HFFc6 (cell line): ENCODE data around the gene C6orf136. TPM values are rescaled to one million over a fixed set of nuclear protein-coding genes. Genes with fewer than 3 reads are reported as not detected.

ENCODE experiments used
- DNase-seq: peaks from one replicate; pipeline ENCODE4 v3.0.0-alpha.2; 2018
- H3K27ac Mint-ChIP-seq: 2 replicates; pipeline ENCODE4 v1.8.0; 2020; ENCODE audit warnings: mild to moderate bottlenecking, mixed read lengths
- H3K27me3 Mint-ChIP-seq: 2 replicates; pipeline ENCODE4 v1.8.0; 2021; ENCODE audit warnings: mild to moderate bottlenecking, moderate library complexity, mixed read lengths; ENCODE audit not compliant: insufficient read depth
- H3K36me3 Mint-ChIP-seq: 2 replicates; pipeline ENCODE4 v1.8.0; 2021; ENCODE audit warnings: low read depth, mixed read lengths
- H3K4me1 Mint-ChIP-seq: 2 replicates; pipeline ENCODE4 v1.8.0; 2020; ENCODE audit warnings: low read depth, mixed read lengths
- H3K4me3 Mint-ChIP-seq: 2 replicates; pipeline ENCODE4 v1.8.0; 2020; ENCODE audit warnings: mild to moderate bottlenecking, moderate library complexity, mixed read lengths
- H3K9me3 Mint-ChIP-seq: 2 replicates; pipeline ENCODE4 v1.8.0; 2020; ENCODE audit warnings: mild to moderate bottlenecking, mixed read lengths
- total RNA-seq, 6 experiments: library from RNA; stranded (reverse); fragmentation: NEBNext Ultra II Directional; extraction: Animal tissue kit (Norgen Biotek cat#: 25700); gene quantifications; 2 replicates in 1 of 6; 3 replicates in 5 of 6; pipeline ENCODE4 v1.2.3, GENCODE V29; 2021
- TF ChIP-seq, protein P1 (sequence below): fragments of 200-600 bp; sonication (generic); IDR thresholded peaks from 2 replicates; pipeline ENCODE4 v1.5.0; 2021; ENCODE audit warnings: antibody characterized with exemption, mild to moderate bottlenecking

Gene C6orf136
- total RNA-seq, 6 experiments from 2014 or later = 12.0 to 19.2 (median 16.4) TPM

DNA sequence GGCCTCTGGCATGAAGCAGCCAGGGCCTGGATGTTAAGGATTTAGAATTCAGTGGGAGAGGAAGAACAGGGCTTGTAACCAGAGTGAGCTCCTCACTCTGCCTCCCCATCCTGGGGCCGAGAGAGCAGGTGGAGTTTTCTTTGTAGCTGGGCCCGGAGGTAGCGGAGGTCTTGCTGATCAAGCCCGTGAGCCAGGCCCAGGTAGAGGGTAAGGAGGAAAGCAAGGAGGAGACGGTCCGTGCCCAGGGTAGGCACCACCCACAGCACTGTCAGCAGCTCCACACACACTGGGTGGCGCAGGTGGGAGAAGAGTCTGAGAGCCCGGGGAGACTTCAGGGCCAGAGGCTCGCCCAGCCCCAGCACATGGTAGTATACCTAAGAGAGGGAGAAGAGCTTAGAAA is 41.6 kb downstream of the C6orf136 start:
- Mint-ChIP-seq H3K4me1 (peaks cover 57% of the 10 kb centered on the region), H3K4me3 (peak overlapping the region; percentile 92), H3K27ac (peak overlapping the region; percentile 95), H3K27me3 (peaks cover 3% of the 10 kb centered on the region), H3K36me3 (peaks cover 34% of the 10 kb centered on the region), H3K9me3 (no peaks in the 10 kb centered on the region; the same call in 1 of the 2 replicates)
- DNase-seq = no peak
- TF ChIP-seq, protein P1, sequence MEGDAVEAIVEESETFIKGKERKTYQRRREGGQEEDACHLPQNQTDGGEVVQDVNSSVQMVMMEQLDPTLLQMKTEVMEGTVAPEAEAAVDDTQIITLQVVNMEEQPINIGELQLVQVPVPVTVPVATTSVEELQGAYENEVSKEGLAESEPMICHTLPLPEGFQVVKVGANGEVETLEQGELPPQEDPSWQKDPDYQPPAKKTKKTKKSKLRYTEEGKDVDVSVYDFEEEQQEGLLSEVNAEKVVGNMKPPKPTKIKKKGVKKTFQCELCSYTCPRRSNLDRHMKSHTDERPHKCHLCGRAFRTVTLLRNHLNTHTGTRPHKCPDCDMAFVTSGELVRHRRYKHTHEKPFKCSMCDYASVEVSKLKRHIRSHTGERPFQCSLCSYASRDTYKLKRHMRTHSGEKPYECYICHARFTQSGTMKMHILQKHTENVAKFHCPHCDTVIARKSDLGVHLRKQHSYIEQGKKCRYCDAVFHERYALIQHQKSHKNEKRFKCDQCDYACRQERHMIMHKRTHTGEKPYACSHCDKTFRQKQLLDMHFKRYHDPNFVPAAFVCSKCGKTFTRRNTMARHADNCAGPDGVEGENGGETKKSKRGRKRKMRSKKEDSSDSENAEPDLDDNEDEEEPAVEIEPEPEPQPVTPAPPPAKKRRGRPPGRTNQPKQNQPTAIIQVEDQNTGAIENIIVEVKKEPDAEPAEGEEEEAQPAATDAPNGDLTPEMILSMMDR = no peak

DNA sequence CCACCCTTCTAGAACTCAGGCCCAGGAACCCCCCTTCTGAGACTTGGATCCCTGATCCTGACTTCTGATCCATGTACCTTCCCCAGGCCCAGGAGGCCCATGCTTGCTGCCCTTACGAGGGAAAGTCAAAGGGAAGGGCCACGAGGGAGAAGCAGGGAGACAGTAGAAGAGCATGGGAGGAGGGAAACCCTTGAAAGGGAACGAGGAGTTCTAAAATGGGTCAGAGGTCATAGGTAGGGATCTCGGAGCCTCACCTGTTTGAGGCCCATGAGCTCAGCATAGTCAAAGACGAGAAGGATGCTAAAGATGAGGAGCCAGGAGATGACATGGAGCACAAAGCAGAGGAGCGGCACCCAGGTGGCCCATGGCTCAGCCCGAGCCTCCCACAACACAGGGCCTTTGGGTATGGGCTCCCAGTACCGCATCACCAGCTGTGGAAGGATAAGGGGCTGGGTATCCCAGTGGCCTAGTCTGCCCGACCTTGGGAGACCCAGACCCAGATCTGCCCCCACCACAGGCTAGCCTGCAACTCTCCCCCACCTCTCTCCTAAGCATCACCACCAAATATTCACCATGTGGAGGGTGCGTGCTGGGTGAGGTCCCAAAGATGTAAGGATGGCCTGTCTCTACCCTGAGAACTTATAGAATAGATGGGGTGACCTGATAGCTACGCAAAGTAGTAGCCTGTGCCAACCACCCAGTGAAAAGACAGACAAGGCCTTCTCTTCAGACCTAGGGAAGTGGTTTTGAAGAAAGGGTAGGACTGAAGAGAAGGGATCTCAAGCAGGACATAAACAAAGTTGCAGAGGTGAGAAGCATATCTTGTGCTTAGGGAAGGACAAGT is 42.3 kb downstream of the C6orf136 start:
- peak overlapping the region; percentile 90 for H3K27ac Mint-ChIP-seq
- no peaks in the 10 kb centered on the region; the same call in 1 of the 2 replicates for H3K9me3 Mint-ChIP-seq
- peak overlapping the region; percentile 90 for H3K4me3 Mint-ChIP-seq
- H3K36me3 Mint-ChIP-seq = peaks cover 28% of the 10 kb centered on the region
- peaks cover 3% of the 10 kb centered on the region for H3K27me3 Mint-ChIP-seq
- peaks cover 57% of the 10 kb centered on the region for H3K4me1 Mint-ChIP-seq
- TF ChIP-seq, protein P1 = no peak
- DNase-seq = no peak

DNA sequence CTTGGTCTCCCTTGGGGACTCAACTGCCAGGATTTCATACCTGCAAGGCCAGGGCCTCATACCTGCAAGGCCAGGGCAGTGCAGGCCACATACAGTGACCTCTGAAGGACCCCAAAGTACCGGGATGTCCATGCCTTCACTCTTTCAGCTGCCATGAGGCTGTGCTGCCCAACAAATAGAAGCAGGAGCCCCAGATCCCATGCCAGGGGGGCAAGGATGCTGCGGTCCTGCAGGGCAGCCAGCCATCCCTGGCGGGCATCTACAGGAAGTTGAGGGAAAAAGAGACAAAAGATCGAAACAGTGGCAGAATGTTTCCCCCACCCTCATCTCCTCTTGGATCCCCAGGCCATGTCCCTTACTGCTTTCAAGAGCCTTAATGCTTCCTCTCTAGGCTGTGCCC is 43.1 kb downstream of the C6orf136 start:
- Mint-ChIP-seq H3K27ac (peak overlapping the region; percentile 90), H3K27me3 (peaks cover 3% of the 10 kb centered on the region), H3K4me3 (peak overlapping the region; percentile 90), H3K4me1 (peaks cover 58% of the 10 kb centered on the region), H3K36me3 (peaks cover 22% of the 10 kb centered on the region), H3K9me3 (no peaks in the 10 kb centered on the region; the same call in 1 of the 2 replicates)
- DNase-seq = no peak
- TF ChIP-seq, protein P1 = no peak

DNA sequence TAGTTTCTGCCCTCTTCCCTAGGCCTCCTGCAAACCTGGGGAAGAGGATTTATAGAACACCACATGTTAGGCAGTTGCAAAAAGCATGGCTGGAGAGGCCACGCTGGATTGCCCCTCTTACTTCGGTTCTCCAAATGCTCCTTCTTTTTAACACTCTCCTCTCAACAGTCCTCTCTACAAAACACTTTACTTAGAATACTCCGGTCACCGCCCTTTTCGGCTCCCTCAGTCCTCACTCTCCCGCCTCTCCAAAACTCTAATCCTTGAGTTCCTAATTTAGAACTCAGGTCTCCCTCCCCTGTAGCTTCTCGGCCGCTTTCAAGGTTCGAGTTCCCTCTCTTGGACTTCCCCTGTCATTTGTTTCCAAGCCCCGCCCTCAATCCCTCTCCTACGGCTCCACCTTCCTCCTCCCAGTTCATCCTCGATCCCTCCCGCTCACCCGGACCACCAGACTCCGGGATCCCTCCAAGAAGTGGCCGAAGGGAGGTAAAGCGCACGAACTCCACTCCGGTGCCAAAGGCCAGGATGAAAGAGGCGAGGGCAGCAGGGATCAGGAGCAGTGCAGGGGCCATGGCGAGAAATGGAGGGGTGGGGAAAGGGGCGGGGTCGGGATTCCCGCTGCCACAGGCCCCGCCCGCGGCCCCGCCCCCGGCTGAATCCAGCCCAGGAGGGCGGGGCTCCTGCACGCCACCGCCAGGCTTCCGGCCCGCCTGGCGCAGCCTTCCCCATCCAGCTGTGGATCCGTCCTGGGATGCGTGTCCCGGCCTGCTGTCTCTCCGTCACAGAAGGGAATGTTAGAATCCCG is 43.7 kb downstream of the C6orf136 start, which contains the start of gene NRM:
NRM (minus strand) TSS at position 582 of the 805 bp plus-strand sequence; CDS start at position 572, 10 bp downstream.
- Mint-ChIP-seq H3K9me3 (no peaks in the 10 kb centered on the region), H3K27me3 (peaks cover 3% of the 10 kb centered on the region), H3K4me1 (peaks cover 57% of the 10 kb centered on the region), H3K27ac (peak within 1 kb of the TSS; percentile 90), H3K4me3 (peak within 1 kb of the TSS; percentile 90), H3K36me3 (peaks cover 16% of the 10 kb centered on the region)
- TF ChIP-seq, protein P1 = no peak
- DNase-seq = peak; percentile 81

DNA sequence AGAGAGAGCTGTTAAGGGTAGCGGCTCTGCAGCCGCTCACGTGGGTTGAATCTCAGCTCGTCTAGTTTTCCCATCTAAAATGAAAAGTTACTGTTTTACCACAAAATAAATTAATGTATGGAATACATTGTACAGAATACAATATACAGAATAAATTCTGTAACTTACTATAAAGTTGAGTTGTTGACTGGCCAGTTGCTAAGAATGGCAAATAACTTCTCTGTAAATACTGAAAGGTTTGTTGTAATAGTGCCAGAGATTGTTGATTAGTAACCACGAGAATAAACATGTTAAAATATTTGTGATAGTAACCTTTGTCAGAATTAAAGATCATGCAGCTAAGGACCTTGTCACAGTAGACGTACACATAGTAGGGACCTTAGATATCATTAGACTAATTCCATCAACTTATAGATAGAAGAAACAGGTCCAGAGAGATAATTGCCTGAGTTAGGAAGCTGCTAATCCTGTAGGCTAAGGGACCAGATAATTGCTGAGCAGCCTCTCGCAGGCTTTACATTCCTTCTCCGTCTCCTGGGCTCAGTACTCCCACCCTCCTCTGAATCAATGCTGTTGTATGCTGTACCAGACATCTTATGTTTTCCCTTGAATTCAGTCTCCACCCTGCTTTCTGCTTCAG is 44.4 kb downstream of the C6orf136 start:
- peak overlapping the region; percentile 89 for H3K27ac Mint-ChIP-seq
- peaks cover 3% of the 10 kb centered on the region; the same call in 1 of the 2 replicates for H3K27me3 Mint-ChIP-seq
- H3K9me3 Mint-ChIP-seq = no peaks in the 10 kb centered on the region
- H3K36me3 Mint-ChIP-seq = peaks cover 9% of the 10 kb centered on the region
- no peak for DNase-seq
- TF ChIP-seq, protein P1 = no peak
- H3K4me1 Mint-ChIP-seq = peaks cover 56% of the 10 kb centered on the region
- H3K4me3 Mint-ChIP-seq = peak overlapping the region; percentile 90
